ENCODE results near the gene ACOXL.
A peak's percentile ranks its signal among the peaks of the same experiment; 100 is the strongest.

The ACOXL gene

GRCh38 chr2:111094691-111095090 lies 362.3 kb downstream of the ACOXL start:
- DNase-seq = no peak

- no peak for DNase-seq
Observed at GRCh38 chr2:111095434-111095833, 363.1 kb downstream of the ACOXL start.

- no peak for DNase-seq
Observed at GRCh38 chr2:111099402-111099801, 367.0 kb downstream of the ACOXL start.

GRCh38 chr2:111100087-111100764 lies 367.9 kb downstream of the ACOXL start:
- DNase-seq = no peak

GRCh38 chr2:111100765-111101162 lies 368.4 kb downstream of the ACOXL start:
- DNase-seq = no peak

GRCh38 chr2:111101592-111101991 lies 369.2 kb downstream of the ACOXL start:
- no peak for DNase-seq

- no peak for DNase-seq
Observed at GRCh38 chr2:111102216-111102615, 369.8 kb downstream of the ACOXL start.

GRCh38 chr2:111105926-111106325 lies 373.6 kb downstream of the ACOXL start:
- DNase-seq = no peak

GRCh38 chr2:111106706-111107105 lies 374.3 kb downstream of the ACOXL start:
- DNase-seq = no peak

GRCh38 chr2:111108745-111109271 lies 376.4 kb downstream of the ACOXL start:
- no peak for DNase-seq

- no peak for DNase-seq
Observed at GRCh38 chr2:111111101-111111755, 378.9 kb downstream of the ACOXL start.

- no peak for DNase-seq
Observed at GRCh38 chr2:111113838-111114237, 381.5 kb downstream of the ACOXL start.

GRCh38 chr2:111116011-111116746 lies 383.8 kb downstream of the ACOXL start:
- no peak for DNase-seq

- peak; percentile 74 for DNase-seq
Observed at GRCh38 chr2:111116843-111117597, 384.6 kb downstream of the ACOXL start.

- no peak for DNase-seq
Observed at GRCh38 chr2:111117598-111118480, 385.5 kb downstream of the ACOXL start.

GRCh38 chr2:111118481-111118980 lies 386.2 kb downstream of the ACOXL start:
- no peak for DNase-seq

GRCh38 chr2:111118981-111119821 lies 386.8 kb downstream of the ACOXL start:
- DNase-seq = no peak

GRCh38 chr2:111119822-111120252 lies 387.5 kb downstream of the ACOXL start:
- DNase-seq = no peak

- peak; percentile 89 for DNase-seq
Observed at GRCh38 chr2:111120253-111121027, 388.1 kb downstream of the ACOXL start, which contains the start of gene BCL2L11. BCL2L11 (plus strand) TSS chr2:111120914; CDS start chr2:111123746, 2,832 bp downstream.

Measured in NCI-H1105 (cell line).